Measurements from ENCODE around the gene SPON1.

DNA sequence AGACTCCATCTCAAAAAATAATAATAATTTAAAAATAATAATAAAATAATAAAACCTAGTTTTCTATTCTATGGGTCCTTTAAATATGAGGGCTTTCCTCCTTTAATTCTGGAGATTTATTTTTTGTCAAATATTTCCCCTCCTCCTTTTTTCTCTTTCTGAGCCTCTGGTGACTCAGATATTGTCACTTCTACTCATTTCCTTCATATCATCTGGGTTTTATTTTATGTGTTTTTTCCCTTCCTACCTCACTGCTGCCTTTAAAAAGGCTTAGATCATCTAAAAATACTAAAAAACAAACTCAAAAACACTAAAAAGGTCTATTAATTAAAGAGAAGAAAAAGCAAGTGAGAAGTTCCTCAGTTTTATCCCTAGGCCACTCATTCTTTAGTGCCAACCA is 138.9 kb downstream of the SPON1 start:
- no peak for TF ChIP-seq POLR2AphosphoS5 (IDR thresholded peaks at IDR 0.05; ENCODE audit: borderline replicate concordance, low read depth, low read length)
- TF ChIP-seq EZH2 (IDR thresholded peaks at IDR 0.05): no peak
- TF ChIP-seq FOXP2 (optimal IDR thresholded peaks at IDR 0.05; ENCODE audit: control extremely low read depth, extremely low read length, insufficient read depth): no peak

All from SK-N-MC (cell line).